ENCODE measurements around the gene CNPY4.
A peak's percentile ranks its signal among the peaks of the same experiment; 100 is the strongest.
"Not testable (repeated sequence)": the region's sequence is repeated elsewhere in the genome, so short reads cannot be mapped to it uniquely, and the experiment has no call there.

The CNPY4 gene

GRCh38 chr7:100137851-100138760 is 18.7 kb downstream of the CNPY4 start:
- no peak for TF ChIP-seq CTCF (conservative IDR thresholded peaks at IDR 0.05; ENCODE audit: low read length)
- no peak for DNase-seq (ENCODE audit: low read depth)
- H3K4me3 ChIP-seq (ENCODE audit: low read length), result no peak overlapping the region

GRCh38 chr7:100141555-100141949 is 22.1 kb downstream of the CNPY4 start:
- TF ChIP-seq CTCF (conservative IDR thresholded peaks at IDR 0.05; ENCODE audit: low read length), result no peak
- no peak overlapping the region for H3K4me3 ChIP-seq (ENCODE audit: low read length)
- DNase-seq (ENCODE audit: low read depth), result no peak

- no peak overlapping the region for H3K4me3 ChIP-seq (ENCODE audit: low read length)
- no peak for DNase-seq (ENCODE audit: low read depth)
- TF ChIP-seq CTCF (conservative IDR thresholded peaks at IDR 0.05; ENCODE audit: low read length), result no peak
Measured at GRCh38 chr7:100142461-100142860, 23.0 kb downstream of the CNPY4 start.

GRCh38 chr7:100146350-100146749 is 26.9 kb downstream of the CNPY4 start:
- peak; percentile 77 for DNase-seq (ENCODE audit: low read depth)
- H3K4me3 ChIP-seq (ENCODE audit: low read length), result not testable (repeated sequence)

GRCh38 chr7:100147278-100147677 is 27.8 kb downstream of the CNPY4 start:
- H3K4me3 ChIP-seq (ENCODE audit: low read length), result no peak overlapping the region
- DNase-seq (ENCODE audit: low read depth), result no peak
- TF ChIP-seq CTCF (conservative IDR thresholded peaks at IDR 0.05; ENCODE audit: low read length), result no peak

- no peak for TF ChIP-seq CTCF (conservative IDR thresholded peaks at IDR 0.05; ENCODE audit: low read length)
- H3K4me3 ChIP-seq (ENCODE audit: low read length), result peak overlapping the region; percentile 54
- no peak for DNase-seq (ENCODE audit: low read depth)
Measured at GRCh38 chr7:100148225-100148558, 28.8 kb downstream of the CNPY4 start.

GRCh38 chr7:100148559-100149328 is 29.3 kb downstream of the CNPY4 start, which contains the start of gene LAMTOR4:
TSS of gene LAMTOR4 (plus strand) at chr7:100148918. CDS start at chr7:100148973, 55 bp downstream.
- no peak for TF ChIP-seq CTCF (conservative IDR thresholded peaks at IDR 0.05; ENCODE audit: low read length)
- peak within 1 kb of the TSS; percentile 100 for H3K4me3 ChIP-seq (ENCODE audit: low read length)
- peak; percentile 99 for DNase-seq (ENCODE audit: low read depth)
